HEK293T (cell line): ENCODE results near the gene SREBF2.

Experiments
- ARNT ChIP-seq: fragments of 450-650 bp; IDR thresholded peaks from 2 replicates; pipeline ENCODE4 v1.6.1; 2017; ENCODE audit warnings: mild to moderate bottlenecking
- CTBP1 ChIP-seq: fragments of 450-650 bp; IDR thresholded peaks from 2 replicates; pipeline ENCODE4 v1.6.1; 2016; ENCODE audit warnings: borderline replicate concordance
- ELF4 ChIP-seq: fragments of 450-650 bp; IDR thresholded peaks from 2 replicates; pipeline ENCODE4 v1.6.1; 2017; ENCODE audit warnings: antibody characterized with exemption
- FOXA1 ChIP-seq: fragments of 450-650 bp; IDR thresholded peaks from 2 replicates; pipeline ENCODE4 v1.6.1; 2016; ENCODE audit warnings: mild to moderate bottlenecking
- FOXM1 ChIP-seq: fragments of 450-650 bp; IDR thresholded peaks from 2 replicates; pipeline ENCODE4 v1.6.1; 2017; ENCODE audit warnings: mild to moderate bottlenecking, borderline replicate concordance
- HDGF ChIP-seq: fragments of 450-650 bp; IDR thresholded peaks from 2 replicates; pipeline ENCODE4 v1.6.1; 2017; ENCODE audit warnings: antibody characterized with exemption, borderline replicate concordance
- L3MBTL2 ChIP-seq: fragments of 450-650 bp; conservative IDR thresholded peaks from 2 replicates; pipeline ENCODE4 v1.6.1; 2016; ENCODE audit warnings: mild to moderate bottlenecking
- NFRKB ChIP-seq: fragments of 450-650 bp; IDR thresholded peaks from 2 replicates; pipeline ENCODE4 v1.6.1; 2016; ENCODE audit warnings: mild to moderate bottlenecking, moderate library complexity
- SP1 ChIP-seq: fragments of 450-650 bp; IDR thresholded peaks from 2 replicates; pipeline ENCODE4 v1.6.1; 2017
- SUZ12 ChIP-seq: fragments of 450-650 bp; IDR thresholded peaks from 2 replicates; pipeline ENCODE4 v1.6.1; 2016; ENCODE audit warnings: mild to moderate bottlenecking
- ZNF384 ChIP-seq: fragments of 450-650 bp; IDR thresholded peaks from 2 replicates; pipeline ENCODE4 v1.6.1; 2016

- TF ChIP-seq FOXA1 (no peak), HDGF (no peak), ZNF384 (no peak), L3MBTL2 (no peak), ARNT (no peak), NFRKB (no peak), SP1 (no peak), CTBP1 (no peak), SUZ12 (no peak), FOXM1 (no peak), ELF4 (no peak)
Observed at GRCh38 chr22:41888627-41889200, 55.8 kb downstream of the SREBF2 start.
